ENCODE results near the gene ALCAM.

ALCAM gene

GRCh38 chr3:105502333-105502732, 135.6 kb downstream of the ALCAM start:
- H3K4me3 ChIP-seq (ENCODE audit: control insufficient read depth, low read depth, low read length): no peak overlapping the region
- no peak for DNase-seq (ENCODE audit: low read depth)
- no peak for TF ChIP-seq CTCF (IDR thresholded peaks at IDR 0.05; ENCODE audit: control insufficient read depth, insufficient read depth, low read depth, low read length, missing control alignments)

GRCh38 chr3:105503191-105503593, 136.5 kb downstream of the ALCAM start:
- TF ChIP-seq CTCF (IDR thresholded peaks at IDR 0.05; ENCODE audit: control insufficient read depth, insufficient read depth, low read depth, low read length, missing control alignments): no peak

GRCh38 chr3:105504440-105504951, 137.8 kb downstream of the ALCAM start:
- no peak overlapping the region for H3K4me3 ChIP-seq (ENCODE audit: control insufficient read depth, low read depth, low read length)
- TF ChIP-seq CTCF (IDR thresholded peaks at IDR 0.05; ENCODE audit: control insufficient read depth, insufficient read depth, low read depth, low read length, missing control alignments): no peak
- no peak for DNase-seq (ENCODE audit: low read depth)

More at GRCh38 chr3:105503191-105503593, 136.5 kb downstream of the ALCAM start:
- no peak overlapping the region for H3K4me3 ChIP-seq (ENCODE audit: control insufficient read depth, low read depth, low read length)
- DNase-seq (ENCODE audit: low read depth): no peak

- TF ChIP-seq CTCF (IDR thresholded peaks at IDR 0.05; ENCODE audit: control insufficient read depth, insufficient read depth, low read depth, low read length, missing control alignments): no peak
- DNase-seq (ENCODE audit: low read depth): no peak
- no peak overlapping the region for H3K4me3 ChIP-seq (ENCODE audit: control insufficient read depth, low read depth, low read length)
Measured at GRCh38 chr3:105505170-105505569, 138.5 kb downstream of the ALCAM start.

GRCh38 chr3:105511031-105511430, 144.3 kb downstream of the ALCAM start:
- H3K4me3 ChIP-seq (ENCODE audit: control insufficient read depth, low read depth, low read length): no peak overlapping the region
- no peak for DNase-seq (ENCODE audit: low read depth)
- no peak for TF ChIP-seq CTCF (IDR thresholded peaks at IDR 0.05; ENCODE audit: control insufficient read depth, insufficient read depth, low read depth, low read length, missing control alignments)

- no peak for DNase-seq (ENCODE audit: low read depth)
- no peak overlapping the region for H3K4me3 ChIP-seq (ENCODE audit: control insufficient read depth, low read depth, low read length)
- TF ChIP-seq CTCF (IDR thresholded peaks at IDR 0.05; ENCODE audit: control insufficient read depth, insufficient read depth, low read depth, low read length, missing control alignments): no peak
Measured at GRCh38 chr3:105512061-105512460, 145.4 kb downstream of the ALCAM start.

- H3K4me3 ChIP-seq (ENCODE audit: control insufficient read depth, low read depth, low read length): no peak overlapping the region
- DNase-seq (ENCODE audit: low read depth): peak; percentile 44
- TF ChIP-seq CTCF (IDR thresholded peaks at IDR 0.05; ENCODE audit: control insufficient read depth, insufficient read depth, low read depth, low read length, missing control alignments): no peak
Measured at GRCh38 chr3:105513042-105513441, 146.3 kb downstream of the ALCAM start.
